Activated CD4-positive, alpha-beta T cell treated with anti-CD3 and anti-CD28 coated beads, Interleukin-2, Interleukin-4, amounts not matched to agents 100 ng/mL and 50 ng/mL, durations not matched to agents 16 hours and 8 hours (primary cell): ENCODE measurements around the gene MKNK2.
A peak's percentile ranks its signal among the peaks of the same experiment; 100 is the strongest.
"Not testable (repeated sequence)": the region's sequence is repeated elsewhere in the genome, so short reads cannot be mapped to it uniquely, and the experiment has no call there.

Experiments
- DNase-seq: peaks from one replicate; pipeline ENCODE4 v3.0.0-alpha.2; 2020; ENCODE audit warnings: low spot score

The MKNK2 gene

DNA sequence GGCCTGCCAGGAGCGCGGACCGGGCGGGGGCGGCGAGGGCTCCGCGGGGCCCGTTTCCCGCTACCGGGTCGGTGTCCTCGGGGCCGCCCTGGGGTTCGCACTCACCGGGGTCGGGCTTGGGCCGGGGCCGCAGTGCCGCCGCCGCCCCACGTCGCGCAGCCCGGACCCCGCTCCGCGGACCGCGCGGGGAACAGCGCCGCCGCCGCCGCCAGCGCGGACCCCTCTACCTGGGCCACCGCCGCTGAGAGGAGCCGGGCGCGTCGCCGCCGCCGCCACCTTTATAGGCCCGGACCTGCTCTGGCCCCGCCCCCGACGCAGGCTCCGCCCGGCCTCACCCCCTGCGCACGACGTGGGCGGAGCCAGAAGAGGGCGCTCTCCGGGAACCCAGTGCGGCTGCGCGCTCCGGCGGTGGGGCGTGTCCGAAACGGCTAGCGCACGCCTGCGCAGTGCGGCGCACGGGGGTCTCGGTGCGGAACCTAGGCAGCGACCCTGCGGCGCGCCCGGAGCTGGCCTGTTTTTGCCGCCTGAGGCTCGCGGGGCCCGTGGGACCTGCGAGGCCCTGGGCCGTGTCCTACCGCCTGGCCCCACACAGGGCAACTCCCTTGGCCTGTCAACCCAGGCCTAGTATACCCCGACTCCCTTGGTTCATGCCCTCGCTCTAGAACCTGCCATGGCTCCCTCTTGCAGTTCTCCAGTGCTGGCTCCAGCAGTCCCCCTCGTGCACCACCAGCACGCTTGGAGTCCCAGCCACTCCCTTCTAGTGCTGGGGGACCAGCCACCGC, at the start of gene MKNK2:
MKNK2 (minus strand) TSS at position 254 of the 782 bp plus-strand sequence. CDS start 393 bp downstream, outside the sequence.
- DNase-seq: peak; percentile 97

DNA sequence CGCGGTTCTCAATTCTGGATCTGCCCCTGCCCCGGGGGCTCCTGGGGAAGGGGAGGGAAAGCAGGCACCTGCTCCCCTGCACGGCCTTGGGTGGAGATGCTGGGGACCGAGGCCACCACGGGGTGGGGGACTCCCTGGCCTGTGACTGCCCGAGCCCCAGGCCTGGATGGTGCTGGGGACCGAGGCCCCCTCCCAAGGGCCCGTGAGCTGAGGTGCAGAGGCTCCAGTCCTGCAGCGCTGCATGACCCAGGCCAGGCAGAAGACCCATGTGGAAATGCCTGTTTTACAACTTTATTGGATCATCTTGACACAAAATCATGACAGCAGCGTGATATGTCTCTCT, 49.6 kb upstream of the MKNK2 start:
- DNase-seq: no peak

DNA sequence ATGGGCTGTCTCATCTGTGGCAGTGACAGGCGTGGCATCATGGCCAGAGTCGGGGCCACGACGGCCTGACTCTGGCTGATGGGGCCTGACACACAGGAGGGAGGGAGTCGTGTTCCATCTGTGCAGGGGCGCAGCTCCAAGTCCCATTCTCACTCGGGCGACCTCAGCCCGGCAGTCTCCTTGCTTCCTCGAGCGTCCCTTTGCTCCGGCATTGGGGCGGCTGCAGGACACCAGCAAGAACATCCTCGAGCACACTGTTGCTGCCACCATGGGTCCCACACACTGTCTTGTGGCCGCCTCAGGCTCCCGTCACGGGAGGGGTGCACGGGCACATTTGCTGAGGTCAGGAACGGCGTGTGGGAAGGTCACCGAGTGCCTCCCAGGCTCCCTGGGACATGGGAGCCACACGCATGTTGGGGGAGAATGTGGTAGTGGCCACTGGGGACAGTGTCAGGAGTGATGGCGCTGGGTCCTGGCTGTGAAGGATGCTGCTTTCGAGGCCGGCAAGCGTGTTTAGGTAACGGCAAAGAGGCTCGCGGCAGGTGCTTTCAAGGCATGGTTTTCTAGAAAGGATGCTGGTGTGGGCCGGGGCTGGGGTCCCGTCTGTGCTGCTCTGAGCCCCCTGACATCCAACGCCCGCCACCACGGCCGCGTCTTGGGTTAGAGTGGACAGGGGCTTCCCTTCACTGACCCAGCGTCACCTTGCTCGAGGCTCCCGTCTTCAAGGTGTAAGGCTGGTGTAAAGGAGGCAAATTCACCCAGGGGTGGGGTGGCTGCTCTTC, 49.1 kb upstream of the MKNK2 start:
- no peak for DNase-seq

DNA sequence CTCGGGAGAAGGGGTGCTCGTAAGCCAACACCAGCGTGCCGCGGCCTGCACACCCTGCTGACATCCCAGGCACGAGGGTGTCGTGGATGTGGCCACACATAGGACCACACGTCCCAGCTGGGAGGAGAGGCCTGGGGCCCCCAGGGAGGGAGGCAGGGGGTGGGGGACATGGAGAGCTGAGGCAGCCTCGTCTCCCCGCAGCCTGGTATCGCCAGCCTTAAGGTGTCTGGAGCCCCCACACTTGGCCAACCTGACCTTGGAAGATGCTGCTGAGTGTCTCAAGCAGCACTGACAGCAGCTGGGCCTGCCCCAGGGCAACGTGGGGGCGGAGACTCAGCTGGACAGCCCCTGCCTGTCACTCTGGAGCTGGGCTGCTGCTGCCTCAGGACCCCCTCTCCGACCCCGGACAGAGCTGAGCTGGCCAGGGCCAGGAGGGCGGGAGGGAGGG, 48.0 kb upstream of the MKNK2 start:
- DNase-seq: no peak

DNA sequence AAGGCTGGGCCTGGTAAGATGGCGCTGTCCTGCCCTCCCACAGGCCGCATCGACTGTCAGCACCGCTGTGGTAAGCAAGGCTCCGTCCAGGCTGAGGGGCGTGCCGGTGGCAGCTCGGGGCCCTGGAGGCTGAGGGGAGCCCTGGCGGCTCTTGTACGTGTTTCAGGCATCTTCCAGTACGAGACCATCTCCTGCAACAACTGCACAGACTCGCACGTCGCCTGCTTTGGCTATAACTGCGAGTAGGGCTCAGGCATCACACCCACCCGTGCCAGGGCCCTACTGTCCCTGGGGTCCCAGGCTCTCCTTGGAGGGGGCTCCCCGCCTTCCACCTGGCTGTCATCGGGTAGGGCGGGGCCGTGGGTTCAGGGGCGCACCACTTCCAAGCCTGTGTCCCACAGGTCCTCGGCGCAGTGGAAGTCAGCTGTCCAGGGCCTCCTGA, 46.9 kb upstream of the MKNK2 start:
- DNase-seq: no peak

DNA sequence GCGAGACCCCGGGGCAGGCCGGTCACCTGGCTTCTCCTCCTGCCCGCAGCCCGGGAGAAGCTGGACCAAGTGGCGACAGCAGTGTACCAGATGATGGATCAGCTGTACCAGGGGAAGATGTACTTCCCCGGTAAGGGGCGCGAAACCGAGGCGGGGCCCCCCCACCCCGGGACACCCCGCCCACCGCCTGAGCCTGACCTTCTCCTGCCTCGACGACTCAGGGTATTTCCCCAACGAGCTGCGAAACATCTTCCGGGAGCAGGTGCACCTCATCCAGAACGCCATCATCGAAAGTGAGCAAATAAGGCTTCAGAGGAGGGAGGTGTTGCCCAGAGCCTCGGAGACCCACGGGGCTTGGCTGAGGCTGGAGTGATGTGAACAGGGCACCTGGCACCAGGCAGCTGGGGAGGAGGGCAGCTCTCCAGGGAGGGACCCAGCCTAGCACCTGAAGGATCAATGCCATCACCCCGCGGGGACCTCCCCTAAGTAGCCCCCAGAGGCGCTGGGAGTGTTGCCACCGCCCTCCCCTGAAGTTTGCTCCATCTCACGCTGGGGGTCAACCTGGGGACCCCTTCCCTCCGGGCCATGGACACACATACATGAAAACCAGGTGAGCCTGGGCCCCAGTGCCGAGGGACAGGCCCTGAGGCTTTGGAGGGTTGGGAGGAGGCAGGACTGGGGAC, 46.3 kb upstream of the MKNK2 start:
- no peak for DNase-seq

DNA sequence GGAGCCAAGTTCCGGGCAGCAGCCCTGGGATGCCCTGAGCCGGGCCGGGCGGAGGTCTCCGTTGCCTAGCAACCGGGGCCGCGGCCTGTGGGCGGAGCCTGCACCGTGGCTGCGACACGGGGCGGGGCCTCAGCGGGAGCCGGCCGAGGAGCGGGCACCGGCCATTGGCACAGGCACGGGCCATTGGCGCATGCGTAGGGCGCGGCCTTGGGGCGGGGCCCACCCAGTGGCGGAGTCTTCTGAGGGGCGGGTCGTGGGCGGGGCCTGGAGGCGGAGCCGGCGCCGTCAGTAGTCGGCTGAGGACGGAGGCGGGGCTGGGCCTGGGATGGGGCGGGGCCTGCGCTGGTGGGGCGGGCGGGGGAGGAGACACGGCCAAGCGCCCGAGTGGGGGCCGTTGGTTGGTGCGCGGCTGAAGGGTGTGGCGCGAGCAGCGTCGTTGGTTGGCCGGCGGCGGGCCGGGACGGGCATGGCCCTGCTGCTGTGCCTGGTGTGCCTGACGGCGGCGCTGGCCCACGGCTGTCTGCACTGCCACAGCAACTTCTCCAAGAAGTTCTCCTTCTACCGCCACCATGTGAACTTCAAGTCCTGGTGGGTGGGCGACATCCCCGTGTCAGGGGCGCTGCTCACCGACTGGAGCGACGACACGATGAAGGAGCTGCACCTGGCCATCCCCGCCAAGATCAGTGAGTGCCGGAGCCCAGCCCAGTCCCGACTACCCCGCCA, 45.6 kb upstream of the MKNK2 start, which contains the start of gene IZUMO4:
IZUMO4 (plus strand) TSS at position 436 of the 723 bp plus-strand sequence; CDS start at position 467, 31 bp downstream.
- DNase-seq: peak; percentile 100

DNA sequence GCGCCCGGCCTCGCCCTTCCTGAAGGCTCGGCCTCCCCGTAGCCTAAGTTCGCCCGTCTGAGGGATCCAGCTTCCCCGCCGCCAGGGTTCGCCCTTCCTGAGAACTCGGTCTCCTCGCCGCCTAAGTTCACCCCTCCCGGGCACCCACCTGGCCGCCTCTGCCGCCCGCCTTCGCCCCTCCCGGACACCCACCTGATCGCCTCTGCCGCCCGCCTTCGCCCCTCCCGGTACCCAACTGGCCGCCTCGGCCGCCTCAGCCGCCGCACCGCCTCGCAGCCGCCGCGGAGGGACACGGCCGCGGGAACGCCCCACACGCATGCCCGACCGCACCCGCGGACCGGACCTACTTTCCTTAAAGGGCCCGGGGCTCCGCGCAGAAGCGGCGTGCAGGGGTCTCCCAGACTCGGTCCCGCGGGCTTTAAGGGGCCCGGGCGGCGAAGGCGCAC, 45.0 kb upstream of the MKNK2 start, which contains the start of gene MOB3A:
MOB3A (minus strand) TSS at position 293 of the 446 bp plus-strand sequence. CDS start 17,766 bp downstream, outside the sequence.
- DNase-seq: peak; percentile 84

DNA sequence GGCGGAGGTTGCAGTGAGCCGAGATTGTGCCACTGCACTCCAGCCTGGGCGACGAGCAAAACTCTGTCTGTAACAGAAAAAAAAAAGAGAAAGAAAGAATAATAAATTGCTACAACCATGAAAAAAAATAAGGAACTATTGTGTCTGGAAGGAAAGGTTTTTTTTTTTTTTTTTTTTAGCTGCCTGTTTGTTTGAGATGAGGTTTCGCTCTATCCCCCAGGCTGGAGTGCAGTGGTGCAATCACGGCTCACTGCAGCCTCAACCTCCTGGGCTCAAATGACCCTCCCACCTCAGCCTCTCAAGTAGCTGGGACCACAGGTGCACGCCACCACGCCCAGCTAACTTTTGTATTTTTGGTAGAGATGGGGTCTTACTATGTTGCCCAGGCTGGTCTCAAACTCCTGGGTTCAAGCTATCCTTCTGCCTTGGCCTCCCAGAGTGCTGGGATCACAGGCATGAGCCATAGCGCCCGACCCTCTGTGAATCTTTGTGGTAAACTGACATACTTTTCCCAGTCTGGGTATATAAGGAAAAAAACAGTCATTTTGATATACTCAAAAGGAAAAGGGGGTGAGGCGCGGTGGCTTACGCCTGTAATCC, 41.0 kb upstream of the MKNK2 start:
- DNase-seq: not testable (repeated sequence)

DNA sequence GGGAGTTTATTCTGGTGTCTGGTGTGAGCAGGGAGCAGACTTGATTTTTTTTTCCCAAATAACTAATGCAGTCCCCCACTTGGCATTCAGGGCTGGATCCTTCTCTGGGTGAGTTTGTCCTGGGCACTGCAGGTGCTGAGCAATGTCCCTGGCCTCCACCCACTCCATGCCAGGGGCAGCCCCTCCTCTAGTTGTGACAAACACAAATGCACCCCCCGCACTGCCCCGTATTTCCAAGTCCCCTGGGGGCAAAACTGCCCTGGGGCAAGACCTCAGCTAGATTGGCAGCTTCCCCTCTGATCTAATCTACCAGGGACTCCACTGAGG, 38.6 kb upstream of the MKNK2 start:
- DNase-seq: no peak

DNA sequence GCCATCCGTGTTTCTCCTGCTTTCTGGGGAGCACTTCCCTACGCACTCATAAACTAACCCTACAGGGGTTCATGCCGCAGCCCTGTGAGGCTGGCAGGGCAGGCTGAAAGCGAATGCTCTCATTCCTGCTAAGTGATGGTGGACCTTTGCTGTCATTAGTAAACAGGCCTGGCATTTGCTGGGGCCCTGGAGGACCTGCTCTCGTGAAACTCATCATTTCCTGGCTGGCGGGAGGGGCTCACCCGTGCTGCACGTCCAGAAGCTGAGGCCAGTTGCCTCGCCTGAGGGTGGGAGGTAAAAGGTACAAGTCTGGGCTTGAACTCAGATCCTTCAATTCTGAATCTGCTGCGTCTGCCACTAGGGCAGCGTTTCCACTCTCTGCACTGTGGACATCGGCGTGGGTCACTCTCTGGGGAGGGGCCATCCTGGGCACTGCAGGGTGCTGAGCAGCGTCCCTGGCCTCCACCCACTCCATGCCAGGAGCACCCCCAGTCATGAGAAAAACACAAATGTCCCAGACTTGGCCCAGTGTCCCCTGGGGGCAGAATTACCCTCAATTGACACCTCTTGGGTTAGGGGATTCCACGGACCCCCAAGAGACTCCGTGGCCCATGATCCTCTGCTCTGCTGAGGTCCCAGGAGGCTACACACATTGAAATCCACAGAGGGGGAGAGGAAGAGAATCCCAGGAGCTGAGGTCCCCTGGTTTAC, 38.1 kb upstream of the MKNK2 start:
- no peak for DNase-seq

DNA sequence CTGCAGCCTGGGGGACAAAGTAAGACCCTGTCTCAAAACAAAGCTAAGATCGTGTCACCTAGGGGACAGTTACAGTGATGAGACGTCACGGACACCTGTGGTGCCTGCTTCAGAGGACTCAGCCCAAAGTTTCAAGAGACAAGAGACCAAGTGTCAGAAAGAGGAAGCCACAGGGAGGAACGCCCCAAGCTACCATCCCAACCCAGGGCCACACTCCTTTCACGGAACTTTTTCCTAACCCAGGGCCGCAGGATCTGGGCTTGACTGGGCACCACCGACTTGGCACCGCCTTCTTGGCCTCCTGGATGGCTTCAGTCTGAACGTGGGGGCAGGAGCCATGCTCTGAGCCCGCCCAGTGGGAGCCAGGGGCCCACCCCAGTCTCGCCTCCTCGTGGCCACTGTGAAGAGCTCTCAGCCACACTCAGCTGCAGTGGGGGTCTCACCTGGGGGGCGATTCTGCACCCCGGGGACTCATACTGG, 36.6 kb upstream of the MKNK2 start:
- DNase-seq: no peak

DNA sequence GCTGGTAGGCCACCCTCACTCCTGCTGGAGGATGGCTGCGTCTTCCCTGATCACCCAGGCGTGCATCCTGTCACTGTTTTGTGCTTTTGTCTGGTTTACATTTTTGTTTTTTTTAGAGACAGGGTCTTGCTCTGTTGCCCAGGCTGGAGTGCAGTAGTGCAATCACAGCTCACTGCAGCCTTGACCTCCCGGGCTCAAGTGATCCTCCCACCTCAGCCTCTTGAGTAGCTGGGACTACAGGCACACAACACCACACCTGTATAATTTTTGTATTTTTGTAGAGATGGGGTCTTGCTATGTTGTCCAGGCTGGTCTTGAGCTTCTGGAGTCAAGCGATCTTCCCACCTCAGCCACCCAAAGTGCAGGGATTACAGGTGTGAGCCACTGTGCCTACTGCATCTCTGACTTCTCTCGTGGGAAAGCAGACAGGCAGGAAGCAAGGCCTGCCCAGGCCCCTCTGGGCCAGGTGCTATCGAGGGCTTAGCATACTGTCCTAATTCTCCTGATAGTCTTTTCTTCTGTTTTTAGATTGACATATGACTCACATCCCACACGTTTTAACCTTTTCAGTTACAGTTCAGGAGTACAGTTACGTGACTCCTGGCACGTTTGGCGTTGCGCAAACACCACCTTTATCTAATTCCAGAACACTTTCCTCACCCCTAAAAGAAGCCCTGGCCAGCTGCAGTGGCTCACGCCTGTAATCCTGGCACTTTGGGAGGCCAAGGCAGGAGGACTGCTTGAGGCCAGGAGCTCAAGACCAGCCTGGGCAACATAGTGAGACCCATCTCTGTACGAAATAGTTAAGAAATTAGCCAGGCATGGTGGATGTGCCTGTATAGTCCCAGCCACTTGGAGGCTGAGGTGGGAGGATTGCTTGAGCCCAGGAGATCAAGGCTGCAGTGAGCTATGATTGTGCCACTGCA, 35.9 kb upstream of the MKNK2 start:
- peak; percentile 60 for DNase-seq

DNA sequence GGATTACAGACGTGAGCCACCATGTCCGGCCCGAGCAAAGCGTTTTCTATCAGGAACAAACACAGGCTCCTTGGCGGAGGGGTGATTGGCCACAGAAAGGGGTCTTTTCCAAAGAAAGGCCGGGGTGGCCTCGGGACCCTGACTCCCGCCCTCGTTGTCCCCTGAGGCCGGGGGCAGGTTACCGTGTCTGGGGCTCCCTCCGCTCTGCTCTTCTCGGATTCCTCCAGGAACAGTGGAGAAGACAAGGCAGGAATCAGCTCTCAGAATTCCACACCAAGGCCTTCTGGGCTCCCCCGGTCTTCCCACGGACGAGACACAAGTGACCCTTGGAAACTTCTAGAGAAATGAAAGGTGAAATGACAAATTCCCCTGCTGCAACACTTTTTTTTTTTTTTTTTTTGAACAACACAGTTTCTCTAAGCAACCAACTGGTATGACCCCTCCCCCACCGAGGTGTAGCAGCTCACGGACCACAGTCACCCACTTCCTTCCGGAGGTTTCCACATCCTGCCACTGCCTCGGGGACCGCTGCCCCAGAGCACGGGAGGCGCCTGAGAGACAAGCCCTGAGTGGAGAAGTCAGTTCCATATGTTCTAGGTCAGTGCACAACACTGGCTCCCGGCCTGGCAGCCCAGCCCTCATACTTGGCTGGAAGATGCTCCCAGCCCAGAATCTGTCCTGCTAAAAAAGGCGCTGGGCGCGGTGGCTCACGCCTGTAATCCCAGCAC, 34.1 kb upstream of the MKNK2 start:
- peak; percentile 98 for DNase-seq

DNA sequence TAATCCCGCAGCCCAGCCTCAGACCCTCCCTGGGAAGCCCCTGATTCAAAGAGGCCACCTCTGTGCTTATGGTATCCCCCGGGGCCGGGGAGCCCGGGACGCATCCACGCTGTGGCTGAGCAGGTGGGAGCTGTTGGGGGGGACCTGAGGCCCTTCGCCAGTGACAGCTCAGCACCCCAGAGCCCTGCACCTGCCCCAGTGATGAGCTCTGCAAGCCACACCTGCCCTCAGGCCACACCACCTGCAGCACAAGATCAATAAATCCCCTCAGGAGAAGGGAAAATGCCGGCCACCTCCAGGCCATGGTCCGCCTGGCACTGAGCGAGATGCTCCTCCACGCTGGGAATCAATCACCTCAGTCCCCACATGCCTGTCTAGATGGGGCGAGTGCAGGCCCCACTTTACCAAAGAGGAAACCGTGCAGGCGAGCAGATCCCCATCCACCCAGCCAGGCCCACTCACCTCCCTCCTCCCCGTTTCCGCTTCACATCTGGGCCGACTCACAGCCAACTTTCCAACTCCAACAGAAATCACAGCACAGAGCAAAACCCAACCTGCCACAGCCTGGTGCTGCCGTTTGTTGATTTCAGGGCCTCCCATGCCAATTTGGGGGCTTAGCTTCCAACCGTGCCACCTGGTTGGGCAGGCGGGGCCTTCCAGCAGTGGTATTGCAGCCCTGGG, 32.3 kb upstream of the MKNK2 start:
- peak; percentile 83 for DNase-seq

DNA sequence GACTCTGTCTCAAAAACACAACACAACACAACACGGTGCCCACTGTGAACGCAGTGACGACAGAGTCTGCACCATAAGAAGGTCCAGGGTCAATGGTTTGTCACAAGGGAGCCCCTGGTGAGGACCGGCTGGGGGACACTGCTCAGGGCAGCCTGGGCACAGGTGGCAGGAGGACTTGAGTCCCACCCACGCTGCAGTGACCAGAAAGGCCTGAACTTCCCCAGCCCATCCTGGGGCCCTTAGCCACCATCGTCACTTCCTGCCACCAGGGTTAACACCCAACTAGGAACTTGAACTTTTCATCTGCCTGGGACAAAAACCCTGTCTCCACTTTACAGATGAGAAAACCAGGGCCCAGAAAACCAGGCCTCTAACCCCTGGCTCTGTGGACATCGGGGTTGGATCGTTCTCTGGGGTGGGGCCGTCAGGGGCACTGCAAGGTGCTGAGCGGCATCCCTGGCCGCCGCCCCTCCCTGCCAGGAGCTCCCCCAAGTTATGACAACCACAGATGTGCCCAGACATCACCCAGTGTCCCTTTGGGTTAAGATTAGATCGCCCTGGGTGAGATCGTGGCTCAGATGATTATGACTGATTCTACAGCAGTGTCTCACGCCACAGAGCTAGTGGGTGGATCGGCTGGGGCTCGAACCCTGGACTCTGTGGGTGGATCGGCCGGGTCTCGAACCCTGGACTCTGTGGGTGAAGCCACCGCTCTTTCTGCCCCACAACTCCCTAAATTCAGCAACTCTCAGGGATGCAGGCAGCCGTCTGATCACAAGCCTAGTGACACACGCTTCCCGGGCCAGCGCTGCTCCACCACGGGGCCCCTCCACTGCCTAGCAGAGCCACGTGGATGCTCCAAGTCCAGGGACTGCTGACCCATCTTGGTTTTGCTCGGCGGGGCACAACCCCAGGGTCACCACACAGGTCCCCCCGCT, 31.1 kb upstream of the MKNK2 start:
- peak; percentile 65 for DNase-seq
